Mesendoderm (in vitro differentiated cells): ENCODE measurements around the gene UPF2.

Experiments
- DNase-seq: peaks from one replicate; pipeline ENCODE4 v3.0.0; 2013
- H2AK5ac ChIP-seq: 2 replicates; pipeline ENCODE4 v1.6.1; 2013; ENCODE audit warnings: low read length, inconsistent platforms
- H2BK120ac ChIP-seq: 2 replicates; pipeline ENCODE4 v1.6.1; 2013; ENCODE audit warnings: low read depth, mild to moderate bottlenecking, low read length, moderate library complexity, mixed read lengths
- H2BK15ac ChIP-seq: replicated peaks from 2 replicates; pipeline ENCODE4 v1.6.1; 2013; ENCODE audit warnings: low read depth, mild to moderate bottlenecking, moderate library complexity
- H2BK5ac ChIP-seq: 2 replicates; pipeline ENCODE4 v1.6.1; 2013; ENCODE audit warnings: low read length, inconsistent platforms
- H3K18ac ChIP-seq: 2 replicates; pipeline ENCODE4 v1.6.1; 2013; ENCODE audit warnings: mild to moderate bottlenecking, low read length, mixed read lengths
- H3K23ac ChIP-seq: one replicate; pipeline ENCODE4 v1.6.1; 2013; ENCODE audit warnings: low read length
- H3K27ac ChIP-seq: 2 replicates; pipeline ENCODE4 v1.5.1; 2013; ENCODE audit warnings: low read depth, mild to moderate bottlenecking, inconsistent platforms, low read length, moderate library complexity
- H3K27me3 ChIP-seq: 2 replicates; pipeline ENCODE4 v1.6.1; 2013; ENCODE audit warnings: low read length, control low read depth, mild to moderate bottlenecking, inconsistent platforms; ENCODE audit not compliant: insufficient read depth, poor library complexity
- H3K36me3 ChIP-seq: 2 replicates; pipeline ENCODE4 v1.6.1; 2013; ENCODE audit warnings: low read length, inconsistent platforms; ENCODE audit not compliant: control insufficient read depth, insufficient read depth
- H3K4ac ChIP-seq: one replicate; pipeline ENCODE4 v1.6.1; 2013; ENCODE audit warnings: low read depth, mild to moderate bottlenecking, low read length, moderate library complexity
- H3K4me1 ChIP-seq: 2 replicates; pipeline ENCODE4 v1.6.1; 2013; ENCODE audit warnings: low read depth, low read length, inconsistent platforms; ENCODE audit not compliant: control insufficient read depth
- H3K4me2 ChIP-seq: 2 replicates; pipeline ENCODE4 v1.6.1; 2013; ENCODE audit warnings: low read length
- H3K4me3 ChIP-seq: 2 replicates; pipeline ENCODE4 v1.5.1; 2013; ENCODE audit warnings: mild to moderate bottlenecking, low read length
- H3K56ac ChIP-seq: one replicate; pipeline ENCODE4 v1.6.1; 2013; ENCODE audit warnings: low read length
- H3K79me1 ChIP-seq: 2 replicates; pipeline ENCODE4 v1.6.1; 2013; ENCODE audit warnings: low read length, inconsistent platforms
- H3K79me2 ChIP-seq: 2 replicates; pipeline ENCODE4 v1.6.1; 2013; ENCODE audit warnings: mild to moderate bottlenecking, low read length; ENCODE audit not compliant: control insufficient read depth, insufficient read depth
- H3K9ac ChIP-seq: 2 replicates; pipeline ENCODE4 v1.6.1; 2013; ENCODE audit warnings: low read length, inconsistent platforms
- H4K5ac ChIP-seq: one replicate; pipeline ENCODE4 v1.6.1; 2013; ENCODE audit warnings: low read length
- H4K8ac ChIP-seq: one replicate; pipeline ENCODE4 v1.6.1; 2013; ENCODE audit warnings: low read depth, mild to moderate bottlenecking, control low read depth, low read length, moderate library complexity
- WGBS: extraction: QIAGEN DNeasy Blood & Tissue Kit; methylation state at CpG from one replicate; pipeline ENCODE4 v1.1.7; 2013; ENCODE audit warnings: low lambda C conversion rate, missing lambda C conversion rate; ENCODE audit not compliant: insufficient coverage; ENCODE audit errors: extremely low coverage; 5-methylcytosine and 5-hydroxymethylcytosine counted together

Gene UPF2

GRCh38 chr10:11908991-11909390 is 133.6 kb downstream of the UPF2 start:
- Histone ChIP-seq H4K8ac (no peak overlapping the region), H3K27ac (no peak overlapping the region), H3K36me3 (no peaks in the 10 kb centered on the region), H4K5ac (no peak overlapping the region), H3K4me1 (no peaks in the 10 kb centered on the region), H2AK5ac (no peak overlapping the region), H3K9ac (no peak overlapping the region), H3K18ac (no peak overlapping the region), H3K79me1 (no peaks in the 10 kb centered on the region), H2BK5ac (no peak overlapping the region), H3K23ac (no peak overlapping the region), H2BK120ac (no peak overlapping the region), H3K79me2 (no peaks in the 10 kb centered on the region), H3K4me3 (no peak overlapping the region), H3K4me2 (no peak overlapping the region), H3K4ac (no peak overlapping the region), H3K27me3 (no peaks in the 10 kb centered on the region), H2BK15ac (no peak overlapping the region), H3K56ac (no peak overlapping the region)
- WGBS: no CpG with 5 or more reads among the region's 11 CpGs
- DNase-seq: no peak

- H3K18ac ChIP-seq: no peak overlapping the region
- H3K4ac ChIP-seq: no peak overlapping the region
- H3K23ac ChIP-seq: no peak overlapping the region
- no peaks in the 10 kb centered on the region for H3K27me3 ChIP-seq
- no peaks in the 10 kb centered on the region for H3K79me1 ChIP-seq
- H3K36me3 ChIP-seq: no peaks in the 10 kb centered on the region
- no peak overlapping the region for H2BK15ac ChIP-seq
- no peak overlapping the region for H3K4me2 ChIP-seq
- H3K9ac ChIP-seq: no peak overlapping the region
- H3K56ac ChIP-seq: no peak overlapping the region
- DNase-seq: no peak
- H3K27ac ChIP-seq: no peak overlapping the region
- H2BK120ac ChIP-seq: no peak overlapping the region
- H4K5ac ChIP-seq: no peak overlapping the region
- H2BK5ac ChIP-seq: no peak overlapping the region
- no peak overlapping the region for H4K8ac ChIP-seq
- no CpG with 5 or more reads among the region's 10 CpGs for WGBS
- H3K79me2 ChIP-seq: no peaks in the 10 kb centered on the region
- no peak overlapping the region for H3K4me3 ChIP-seq
- H2AK5ac ChIP-seq: no peak overlapping the region
- H3K4me1 ChIP-seq: no peaks in the 10 kb centered on the region
Observed at GRCh38 chr10:11908536-11908935, 134.1 kb downstream of the UPF2 start.

GRCh38 chr10:11907914-11908313 is 134.7 kb downstream of the UPF2 start:
- WGBS: no CpG with 5 or more reads among the region's 18 CpGs
- Histone ChIP-seq H4K5ac (no peak overlapping the region), H3K4me3 (no peak overlapping the region), H4K8ac (no peak overlapping the region), H2BK120ac (no peak overlapping the region), H3K56ac (no peak overlapping the region), H2BK15ac (no peak overlapping the region), H2BK5ac (no peak overlapping the region), H3K23ac (no peak overlapping the region), H3K27me3 (no peaks in the 10 kb centered on the region), H2AK5ac (no peak overlapping the region), H3K79me1 (no peaks in the 10 kb centered on the region), H3K4me1 (no peaks in the 10 kb centered on the region), H3K79me2 (no peaks in the 10 kb centered on the region), H3K4me2 (no peak overlapping the region), H3K36me3 (no peaks in the 10 kb centered on the region), H3K4ac (no peak overlapping the region), H3K18ac (no peak overlapping the region), H3K9ac (no peak overlapping the region), H3K27ac (no peak overlapping the region)
- DNase-seq: no peak

GRCh38 chr10:11906714-11907113 is 135.9 kb downstream of the UPF2 start:
- H3K56ac ChIP-seq: no peak overlapping the region
- peaks cover 2% of the 10 kb centered on the region for H3K4me1 ChIP-seq
- DNase-seq: no peak
- no peaks in the 10 kb centered on the region for H3K79me2 ChIP-seq
- no peak overlapping the region for H3K9ac ChIP-seq
- no peak overlapping the region for H2BK15ac ChIP-seq
- H4K5ac ChIP-seq: no peak overlapping the region
- H3K36me3 ChIP-seq: no peaks in the 10 kb centered on the region
- H3K4ac ChIP-seq: no peak overlapping the region
- H3K18ac ChIP-seq: no peak overlapping the region
- no peak overlapping the region for H2AK5ac ChIP-seq
- H2BK120ac ChIP-seq: no peak overlapping the region
- H4K8ac ChIP-seq: no peak overlapping the region
- no peaks in the 10 kb centered on the region for H3K79me1 ChIP-seq
- no peaks in the 10 kb centered on the region for H3K27me3 ChIP-seq
- H3K4me3 ChIP-seq: no peak overlapping the region
- no peak overlapping the region for H3K27ac ChIP-seq
- no peak overlapping the region for H2BK5ac ChIP-seq
- no peak overlapping the region for H3K23ac ChIP-seq
- no CpG with 5 or more reads among the region's 8 CpGs for WGBS
- H3K4me2 ChIP-seq: no peak overlapping the region

- H3K18ac ChIP-seq: no peak overlapping the region
- no peaks in the 10 kb centered on the region for H3K27me3 ChIP-seq
- H3K4me3 ChIP-seq: no peak overlapping the region
- H3K23ac ChIP-seq: no peak overlapping the region
- H2AK5ac ChIP-seq: no peak overlapping the region
- no peaks in the 10 kb centered on the region for H3K79me2 ChIP-seq
- H3K36me3 ChIP-seq: no peaks in the 10 kb centered on the region
- no CpG with 5 or more reads among the region's 7 CpGs for WGBS
- no peak overlapping the region for H3K4ac ChIP-seq
- H3K79me1 ChIP-seq: no peaks in the 10 kb centered on the region
- H3K4me2 ChIP-seq: no peak overlapping the region
- H2BK5ac ChIP-seq: no peak overlapping the region
- no peak overlapping the region for H3K9ac ChIP-seq
- no peak overlapping the region for H4K5ac ChIP-seq
- no peak overlapping the region for H3K27ac ChIP-seq
- no peak overlapping the region for H2BK120ac ChIP-seq
- H4K8ac ChIP-seq: no peak overlapping the region
- no peak for DNase-seq
- H3K56ac ChIP-seq: no peak overlapping the region
- no peak overlapping the region for H2BK15ac ChIP-seq
- peaks cover 5% of the 10 kb centered on the region for H3K4me1 ChIP-seq
Observed at GRCh38 chr10:11902646-11903045, 140.0 kb downstream of the UPF2 start.

- WGBS: no CpG with 5 or more reads among the region's 23 CpGs
- H3K4ac ChIP-seq: peak overlapping the region; percentile 60
- peak overlapping the region; percentile 3 for H3K56ac ChIP-seq
- no peaks in the 10 kb centered on the region for H3K79me2 ChIP-seq
- H2BK15ac ChIP-seq: no peak overlapping the region
- no peak overlapping the region for H4K5ac ChIP-seq
- no peak overlapping the region for H3K9ac ChIP-seq
- H2BK120ac ChIP-seq: no peak overlapping the region
- peak; percentile 65 for DNase-seq
- H2BK5ac ChIP-seq: no peak overlapping the region
- no peak overlapping the region for H3K23ac ChIP-seq
- H4K8ac ChIP-seq: no peak overlapping the region
- H3K36me3 ChIP-seq: no peaks in the 10 kb centered on the region
- no peaks in the 10 kb centered on the region for H3K79me1 ChIP-seq
- no peak overlapping the region for H2AK5ac ChIP-seq
- no peak overlapping the region for H3K27ac ChIP-seq
- no peak overlapping the region for H3K4me2 ChIP-seq
- H3K18ac ChIP-seq: no peak overlapping the region
- no peaks in the 10 kb centered on the region for H3K27me3 ChIP-seq
- H3K4me3 ChIP-seq: no peak overlapping the region
- peaks cover 5% of the 10 kb centered on the region for H3K4me1 ChIP-seq
Observed at GRCh38 chr10:11901833-11902475, 140.7 kb downstream of the UPF2 start.
